Measurements from ENCODE around the gene CD160.
"Not testable (repeated sequence)": the region's sequence is repeated elsewhere in the genome, so short reads cannot be mapped to it uniquely, and the experiment has no call there.

The CD160 gene, protein sequence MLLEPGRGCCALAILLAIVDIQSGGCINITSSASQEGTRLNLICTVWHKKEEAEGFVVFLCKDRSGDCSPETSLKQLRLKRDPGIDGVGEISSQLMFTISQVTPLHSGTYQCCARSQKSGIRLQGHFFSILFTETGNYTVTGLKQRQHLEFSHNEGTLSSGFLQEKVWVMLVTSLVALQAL

DNA sequence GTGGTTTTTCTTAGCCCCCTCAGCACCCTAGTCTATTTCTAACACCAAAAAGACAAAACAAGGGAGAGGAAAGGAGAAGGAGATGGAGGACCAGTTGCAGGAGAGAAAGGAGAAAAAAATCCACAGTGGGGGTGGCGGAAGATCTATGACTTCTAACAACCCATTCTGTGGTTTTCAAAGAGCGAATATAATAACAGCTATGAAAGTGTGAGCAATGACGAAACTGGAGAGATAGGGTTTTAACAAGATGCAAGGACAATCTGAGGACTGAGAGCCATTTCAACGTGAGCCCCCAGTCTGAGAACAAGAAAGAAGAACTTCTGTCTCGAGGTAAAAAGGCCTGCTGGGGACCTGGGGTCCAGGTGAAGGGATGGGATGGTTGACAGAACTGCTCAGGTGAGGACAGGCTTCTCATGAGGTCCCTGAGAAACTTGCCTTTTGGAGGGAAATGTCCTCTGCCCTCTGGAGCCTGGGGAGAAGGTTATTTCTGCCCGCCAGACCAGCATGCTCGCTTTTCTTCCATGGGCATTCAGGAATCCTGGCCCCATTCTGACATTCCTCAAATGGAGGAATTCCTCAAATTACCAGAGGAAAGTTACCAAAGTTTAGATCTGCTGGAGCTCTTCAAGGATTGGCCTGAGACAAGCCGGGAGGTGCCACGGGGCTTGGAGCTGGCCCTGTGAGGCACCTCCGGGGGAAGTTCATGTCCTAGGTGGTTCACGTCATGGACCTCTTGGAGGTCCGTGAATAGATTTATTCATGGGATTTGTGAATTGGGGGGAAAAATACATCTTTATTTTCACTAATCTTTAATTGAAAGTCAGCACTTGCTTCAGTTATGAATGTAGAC lies at the start of gene CD160:
TSS of gene CD160 (plus strand) at position 270 of the 850 bp plus-strand sequence. CDS start 8,829 bp downstream, outside the sequence.
- no peak within 1 kb of the TSS for H3K27ac ChIP-seq (ENCODE audit: low read length)
- H3K79me2 ChIP-seq (ENCODE audit: insufficient read depth, low read length), result no peaks in the 10 kb centered on the region
- DNase-seq (no peak), ATAC-seq (ENCODE audit: insufficient read depth, low read depth) (no peak)
- no peaks in the 10 kb centered on the region for H3K27me3 ChIP-seq (ENCODE audit: insufficient read depth, low read length, poor library complexity)
- no peak within 1 kb of the TSS for H3K9ac ChIP-seq (ENCODE audit: low read depth, low read length)
- no peaks in the 10 kb centered on the region for H3K9me3 ChIP-seq (ENCODE audit: insufficient read depth, low read length, severe bottlenecking)
- H3K4me2 ChIP-seq (ENCODE audit: insufficient read depth, low read length), result no peak within 1 kb of the TSS
- H4K20me1 ChIP-seq (ENCODE audit: insufficient read depth, low read length), result no peaks in the 10 kb centered on the region
- TF ChIP-seq, protein P1, sequence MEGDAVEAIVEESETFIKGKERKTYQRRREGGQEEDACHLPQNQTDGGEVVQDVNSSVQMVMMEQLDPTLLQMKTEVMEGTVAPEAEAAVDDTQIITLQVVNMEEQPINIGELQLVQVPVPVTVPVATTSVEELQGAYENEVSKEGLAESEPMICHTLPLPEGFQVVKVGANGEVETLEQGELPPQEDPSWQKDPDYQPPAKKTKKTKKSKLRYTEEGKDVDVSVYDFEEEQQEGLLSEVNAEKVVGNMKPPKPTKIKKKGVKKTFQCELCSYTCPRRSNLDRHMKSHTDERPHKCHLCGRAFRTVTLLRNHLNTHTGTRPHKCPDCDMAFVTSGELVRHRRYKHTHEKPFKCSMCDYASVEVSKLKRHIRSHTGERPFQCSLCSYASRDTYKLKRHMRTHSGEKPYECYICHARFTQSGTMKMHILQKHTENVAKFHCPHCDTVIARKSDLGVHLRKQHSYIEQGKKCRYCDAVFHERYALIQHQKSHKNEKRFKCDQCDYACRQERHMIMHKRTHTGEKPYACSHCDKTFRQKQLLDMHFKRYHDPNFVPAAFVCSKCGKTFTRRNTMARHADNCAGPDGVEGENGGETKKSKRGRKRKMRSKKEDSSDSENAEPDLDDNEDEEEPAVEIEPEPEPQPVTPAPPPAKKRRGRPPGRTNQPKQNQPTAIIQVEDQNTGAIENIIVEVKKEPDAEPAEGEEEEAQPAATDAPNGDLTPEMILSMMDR (IDR thresholded peaks at IDR 0.05; ENCODE audit: borderline replicate concordance, extremely low read depth, low read length, poor library complexity, severe bottlenecking), result no peak
- no peak for TF ChIP-seq EZH2 (IDR thresholded peaks at IDR 0.05; ENCODE audit: borderline replicate concordance, low read depth, low read length, severe bottlenecking)
- H3K4me1 ChIP-seq (ENCODE audit: insufficient read depth, low read length), result peaks cover 4% of the 10 kb centered on the region; the same call in 1 of the 2 replicates
- H3K36me3 ChIP-seq (ENCODE audit: insufficient read depth, low read length), result no peaks in the 10 kb centered on the region
- no peak within 1 kb of the TSS for H2AFZ ChIP-seq (ENCODE audit: low read depth, low read length)
- H3K4me3 ChIP-seq (ENCODE audit: low read depth in 1 of 2, low read length in 2 of 2), result no peak within 1 kb of the TSS

DNA sequence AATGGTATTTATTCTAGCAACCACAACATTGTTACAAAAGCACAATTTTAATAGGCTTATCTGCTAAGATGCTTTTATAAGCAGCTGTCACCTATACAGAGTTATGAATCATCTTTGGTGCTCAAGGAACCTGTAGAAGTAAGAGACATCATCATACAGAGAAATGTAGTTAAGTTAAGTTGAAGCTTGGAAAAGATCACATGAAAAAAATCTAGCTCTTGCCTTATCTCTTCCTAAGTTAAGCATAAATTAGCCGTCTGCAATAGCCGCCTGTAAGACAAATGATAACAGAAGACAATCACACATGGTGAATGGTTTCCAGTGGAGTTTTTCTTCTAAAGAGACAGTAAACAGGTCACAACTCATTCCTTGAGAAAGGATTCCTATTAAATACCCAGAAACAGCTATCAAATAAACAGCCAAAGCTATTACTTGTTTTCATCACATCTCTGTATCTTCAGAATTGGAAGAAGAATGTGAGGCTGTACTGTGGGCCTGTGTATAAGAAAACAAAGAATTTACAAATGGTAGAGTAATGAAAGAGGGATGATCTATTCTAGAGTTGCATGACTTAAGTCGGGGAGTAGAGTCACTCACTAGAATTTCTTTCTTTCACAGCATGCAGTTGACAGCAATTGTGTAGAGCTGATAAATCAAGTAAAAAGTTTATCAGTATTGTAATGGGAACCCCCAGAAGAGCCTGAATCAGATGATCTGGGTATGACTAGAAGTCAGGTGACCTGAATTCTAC lies 48.1 kb upstream of the CD160 start:
- H3K9ac ChIP-seq (ENCODE audit: low read depth, low read length); H3K9me3 ChIP-seq (ENCODE audit: insufficient read depth, low read length, severe bottlenecking); H3K36me3 ChIP-seq (ENCODE audit: insufficient read depth, low read length); ATAC-seq (ENCODE audit: insufficient read depth, low read depth); H4K20me1 ChIP-seq (ENCODE audit: insufficient read depth, low read length); H3K27ac ChIP-seq (ENCODE audit: low read length); H3K4me3 ChIP-seq (ENCODE audit: low read depth in 1 of 2, low read length in 2 of 2); H3K4me1 ChIP-seq (ENCODE audit: insufficient read depth, low read length); H2AFZ ChIP-seq (ENCODE audit: low read depth, low read length); DNase-seq; H3K4me2 ChIP-seq (ENCODE audit: insufficient read depth, low read length); H3K27me3 ChIP-seq (ENCODE audit: insufficient read depth, low read length, poor library complexity); H3K79me2 ChIP-seq (ENCODE audit: insufficient read depth, low read length): not testable (repeated sequence)

DNA sequence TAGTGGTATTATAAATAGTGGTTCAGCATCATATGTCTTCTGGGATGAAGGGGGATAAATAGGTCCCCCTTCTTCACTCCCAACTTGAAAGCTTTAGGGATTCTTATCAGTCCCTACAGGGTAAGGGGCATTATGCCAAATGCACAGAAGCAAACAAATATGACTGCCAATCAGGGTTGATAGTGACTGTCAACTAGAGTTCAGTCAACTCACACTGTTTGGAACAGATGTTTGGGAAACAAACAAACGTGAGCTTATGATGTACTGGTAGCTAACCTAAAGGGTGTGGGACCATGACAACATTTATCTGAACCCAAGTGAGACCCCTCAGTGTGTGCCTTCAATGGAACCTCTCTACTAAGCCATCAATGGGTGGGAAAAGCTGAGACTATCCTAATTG lies 46.1 kb upstream of the CD160 start:
- H3K4me3 ChIP-seq (ENCODE audit: low read depth in 1 of 2, low read length in 2 of 2); H4K20me1 ChIP-seq (ENCODE audit: insufficient read depth, low read length); H2AFZ ChIP-seq (ENCODE audit: low read depth, low read length); ATAC-seq (ENCODE audit: insufficient read depth, low read depth); H3K9me3 ChIP-seq (ENCODE audit: insufficient read depth, low read length, severe bottlenecking); H3K36me3 ChIP-seq (ENCODE audit: insufficient read depth, low read length); H3K4me2 ChIP-seq (ENCODE audit: insufficient read depth, low read length); H3K9ac ChIP-seq (ENCODE audit: low read depth, low read length); H3K4me1 ChIP-seq (ENCODE audit: insufficient read depth, low read length); H3K79me2 ChIP-seq (ENCODE audit: insufficient read depth, low read length); DNase-seq; H3K27ac ChIP-seq (ENCODE audit: low read length); H3K27me3 ChIP-seq (ENCODE audit: insufficient read depth, low read length, poor library complexity): not testable (repeated sequence)

DNA sequence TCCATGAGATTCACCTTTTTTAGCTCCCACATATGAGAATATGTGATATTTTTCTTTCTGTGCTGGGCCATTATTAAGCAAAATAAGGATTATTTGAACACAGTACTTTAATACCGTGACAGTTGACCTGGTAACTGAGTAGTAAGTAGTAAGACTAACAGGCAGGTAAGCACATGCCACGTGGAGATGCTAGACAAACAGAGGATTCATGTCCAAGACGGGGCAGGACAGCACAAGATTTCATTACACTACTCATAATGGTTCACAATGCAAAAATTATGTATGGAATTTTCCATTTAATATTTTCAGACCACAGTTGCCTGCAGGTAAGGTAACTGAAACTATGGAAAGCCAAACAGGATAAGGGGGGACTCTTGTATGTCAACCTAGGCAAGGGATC lies 34.4 kb upstream of the CD160 start:
- H3K27me3 ChIP-seq (ENCODE audit: insufficient read depth, low read length, poor library complexity); H3K79me2 ChIP-seq (ENCODE audit: insufficient read depth, low read length); H2AFZ ChIP-seq (ENCODE audit: low read depth, low read length); H4K20me1 ChIP-seq (ENCODE audit: insufficient read depth, low read length); H3K9me3 ChIP-seq (ENCODE audit: insufficient read depth, low read length, severe bottlenecking); H3K9ac ChIP-seq (ENCODE audit: low read depth, low read length); H3K36me3 ChIP-seq (ENCODE audit: insufficient read depth, low read length); DNase-seq; ATAC-seq (ENCODE audit: insufficient read depth, low read depth); H3K4me1 ChIP-seq (ENCODE audit: insufficient read depth, low read length); H3K27ac ChIP-seq (ENCODE audit: low read length); H3K4me3 ChIP-seq (ENCODE audit: low read depth in 1 of 2, low read length in 2 of 2); H3K4me2 ChIP-seq (ENCODE audit: insufficient read depth, low read length): not testable (repeated sequence)

DNA sequence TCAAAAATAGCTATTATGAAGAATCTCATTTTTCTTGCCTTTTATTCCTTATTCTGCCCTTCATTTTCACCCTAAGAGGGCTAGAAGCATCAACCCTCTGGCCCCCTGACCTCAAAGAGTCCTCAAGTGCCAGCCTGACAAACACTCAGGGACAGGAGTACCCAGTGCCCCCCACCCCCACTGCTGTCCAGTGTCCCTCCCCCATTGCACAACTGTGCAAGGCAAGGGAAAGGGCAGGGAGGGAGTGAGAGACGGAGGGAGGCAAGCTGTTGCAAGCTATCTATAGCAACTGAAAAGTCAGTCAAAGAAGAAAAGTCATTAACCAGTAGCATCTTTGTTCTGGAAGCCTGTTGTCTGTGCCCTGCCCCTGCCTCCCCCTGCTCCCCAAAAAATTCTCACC lies 33.2 kb upstream of the CD160 start:
- not testable (repeated sequence) for H3K4me2 ChIP-seq (ENCODE audit: insufficient read depth, low read length); H3K9me3 ChIP-seq (ENCODE audit: insufficient read depth, low read length, severe bottlenecking); H3K27ac ChIP-seq (ENCODE audit: low read length); H2AFZ ChIP-seq (ENCODE audit: low read depth, low read length); H3K4me3 ChIP-seq (ENCODE audit: low read depth in 1 of 2, low read length in 2 of 2); ATAC-seq (ENCODE audit: insufficient read depth, low read depth); H3K9ac ChIP-seq (ENCODE audit: low read depth, low read length); H3K27me3 ChIP-seq (ENCODE audit: insufficient read depth, low read length, poor library complexity); DNase-seq; H3K36me3 ChIP-seq (ENCODE audit: insufficient read depth, low read length); H3K79me2 ChIP-seq (ENCODE audit: insufficient read depth, low read length); H4K20me1 ChIP-seq (ENCODE audit: insufficient read depth, low read length)
- peaks cover 17% of the 10 kb centered on the region for H3K4me1 ChIP-seq (ENCODE audit: insufficient read depth, low read length)
